SKM-1 (cell line): ENCODE measurements around the gene DHCR24.

ENCODE experiments used
- DNase-seq: peaks from one replicate; lab custom pipeline; 2025; ENCODE audit not compliant: unreplicated experiment; lab: John Stamatoyannopoulos, UW

Gene DHCR24

GRCh38 chr1:54818461-54819194 lies 68.4 kb downstream of the DHCR24 start:
- DNase-seq = no peak

GRCh38 chr1:54816951-54817350 lies 70.0 kb downstream of the DHCR24 start:
- DNase-seq = no peak

- DNase-seq = no peak
Measured at GRCh38 chr1:54816130-54816529, 70.9 kb downstream of the DHCR24 start.

- DNase-seq = no peak
Measured at GRCh38 chr1:54815086-54815876, 71.7 kb downstream of the DHCR24 start.

- no peak for DNase-seq
Measured at GRCh38 chr1:54814571-54814970, 72.4 kb downstream of the DHCR24 start.

- no peak for DNase-seq
Measured at GRCh38 chr1:54814126-54814498, 72.9 kb downstream of the DHCR24 start.

GRCh38 chr1:54813485-54814125 lies 73.4 kb downstream of the DHCR24 start:
- no peak for DNase-seq

- DNase-seq = no peak
Measured at GRCh38 chr1:54812801-54813484, 74.1 kb downstream of the DHCR24 start.

GRCh38 chr1:54811739-54812655 lies 75.0 kb downstream of the DHCR24 start:
- DNase-seq = no peak

- DNase-seq = no peak
Measured at GRCh38 chr1:54811066-54811465, 75.9 kb downstream of the DHCR24 start.

- peak; percentile 16 for DNase-seq
Measured at GRCh38 chr1:54810153-54810942, 76.6 kb downstream of the DHCR24 start.

- DNase-seq = no peak
Measured at GRCh38 chr1:54809496-54810074, 77.4 kb downstream of the DHCR24 start.

GRCh38 chr1:54808443-54809207 lies 78.4 kb downstream of the DHCR24 start:
- no peak for DNase-seq

- DNase-seq = no peak
Measured at GRCh38 chr1:54807756-54808155, 79.2 kb downstream of the DHCR24 start.

- no peak for DNase-seq
Measured at GRCh38 chr1:54806931-54807611, 79.9 kb downstream of the DHCR24 start.

GRCh38 chr1:54805981-54806381 lies 81.0 kb downstream of the DHCR24 start:
- DNase-seq = no peak

GRCh38 chr1:54805466-54805865 lies 81.5 kb downstream of the DHCR24 start:
- DNase-seq = no peak
